NCI-H2107 (cell line): ENCODE results near the gene MAPK14.
"Not testable (repeated sequence)": the region's sequence is repeated elsewhere in the genome, so short reads cannot be mapped to it uniquely, and the experiment has no call there.

Experiments
- DNase-seq: peaks from one replicate; lab custom pipeline; 2025; lab: John Stamatoyannopoulos, UW

The MAPK14 gene

GRCh38 chr6:36027501-36028087 lies at the start of gene MAPK14:
Gene MAPK14 (plus strand): TSS chr6:36027808. CDS start chr6:36028158, 350 bp downstream.
- peak; percentile 96 for DNase-seq

- not testable (repeated sequence) for DNase-seq
Measured at GRCh38 chr6:35980126-35980525, 47.5 kb upstream of the MAPK14 start.

DNA sequence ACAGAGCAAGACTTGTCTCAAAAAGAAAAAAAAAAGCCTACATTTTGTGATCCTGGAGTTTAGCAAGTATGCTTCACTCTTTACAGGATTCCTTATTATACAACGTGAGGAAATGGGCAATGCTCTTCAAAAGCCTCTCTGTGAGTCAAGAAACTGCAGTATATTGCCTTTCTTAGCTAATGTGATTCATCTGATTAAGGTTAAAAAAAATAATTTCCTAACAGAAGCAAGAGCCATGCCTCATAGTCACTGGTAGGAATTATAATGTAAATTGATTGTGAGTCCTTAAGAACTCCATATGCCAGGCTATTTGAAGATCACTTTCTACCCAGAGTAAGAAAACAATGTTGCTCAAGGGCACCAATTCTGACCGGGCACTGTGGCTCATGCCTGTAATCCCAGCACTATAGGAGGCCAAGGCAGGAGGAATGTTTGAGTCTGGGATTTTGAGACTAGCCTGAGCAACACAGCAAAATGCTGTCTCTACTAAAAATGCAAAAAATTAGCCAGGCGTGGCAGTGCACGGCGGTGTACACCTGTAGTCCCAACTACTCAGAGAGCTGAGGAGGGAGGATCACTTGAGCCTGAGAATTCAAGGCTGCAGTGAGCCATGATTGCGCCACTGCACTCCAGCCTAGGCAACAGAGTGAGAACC lies 46.5 kb upstream of the MAPK14 start:
- DNase-seq: no peak

GRCh38 chr6:35984701-35985100 lies 42.9 kb upstream of the MAPK14 start:
- DNase-seq: no peak

DNA sequence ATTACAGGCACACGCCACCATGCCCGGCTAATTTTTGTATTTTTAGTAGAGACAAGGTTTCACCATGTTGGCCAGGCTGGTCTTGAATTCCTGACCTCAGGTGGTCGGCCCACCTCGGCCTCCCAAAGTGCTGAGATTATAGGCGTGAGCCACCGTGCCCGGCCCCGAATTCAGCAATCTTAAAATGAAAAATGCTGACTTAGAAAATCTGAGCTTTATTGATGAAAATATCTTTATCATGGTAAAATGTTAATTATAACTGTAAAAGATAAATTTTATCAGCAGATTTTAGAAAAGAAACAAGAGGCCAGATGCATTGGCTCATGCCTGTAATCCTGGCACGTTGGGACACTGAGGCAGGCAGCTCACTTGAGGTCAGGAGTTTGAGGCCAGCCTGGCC lies 39.6 kb upstream of the MAPK14 start:
- not testable (repeated sequence) for DNase-seq

GRCh38 chr6:35993150-35993549 lies 34.5 kb upstream of the MAPK14 start:
- DNase-seq: no peak

GRCh38 chr6:36000451-36000850 lies 27.2 kb upstream of the MAPK14 start:
- no peak for DNase-seq

GRCh38 chr6:36015666-36016065 lies 11.9 kb upstream of the MAPK14 start:
- DNase-seq: no peak

- no peak for DNase-seq
Measured at GRCh38 chr6:36018339-36018738, 9.3 kb upstream of the MAPK14 start.

GRCh38 chr6:36019167-36019566 lies 8.4 kb upstream of the MAPK14 start:
- no peak for DNase-seq

GRCh38 chr6:36020154-36020553 lies 7.5 kb upstream of the MAPK14 start:
- no peak for DNase-seq

DNA sequence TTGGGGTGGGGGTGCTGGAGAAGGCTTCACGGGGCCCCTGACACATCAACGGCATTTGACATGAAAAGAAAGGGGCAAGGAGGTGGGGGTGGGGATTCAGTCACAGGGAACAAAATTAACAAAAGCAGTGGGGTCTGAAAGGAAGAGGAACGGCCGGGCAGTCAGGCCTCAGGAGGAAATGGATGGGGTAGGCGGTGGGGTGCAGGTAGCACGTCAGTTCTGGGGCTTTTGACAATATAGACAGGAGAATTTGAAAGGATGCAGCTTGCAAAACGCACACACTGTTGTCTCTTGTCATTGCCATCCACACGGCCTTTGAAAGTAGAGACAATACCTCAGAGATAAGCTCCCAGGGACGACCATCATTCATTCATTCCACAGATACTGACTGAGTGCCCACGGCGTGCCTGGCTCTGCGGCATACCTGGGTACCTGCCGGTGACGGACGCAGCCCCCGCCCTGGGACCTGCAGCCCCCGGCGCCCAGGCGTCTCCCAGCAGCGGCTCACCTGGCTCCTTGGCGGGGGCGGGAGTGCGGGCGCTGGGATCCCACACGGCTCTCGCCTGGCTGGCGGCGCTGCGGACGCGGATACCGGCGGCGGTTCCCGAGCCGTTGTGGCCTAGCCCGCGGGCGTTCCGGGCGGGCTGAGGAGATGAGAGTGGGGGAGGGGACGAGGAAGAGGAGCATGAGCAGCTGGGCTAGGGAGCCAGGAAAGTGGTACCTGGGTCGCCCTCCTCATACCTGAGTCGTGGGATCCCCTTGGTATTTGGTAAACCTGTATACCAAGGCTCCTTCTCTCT lies 3.4 kb upstream of the MAPK14 start, which contains the start of gene SLC26A8:
SLC26A8 (minus strand) TSS at position 646 of the 800 bp plus-strand sequence. CDS start 4,934 bp downstream, outside the sequence.
- no peak for DNase-seq

DNA sequence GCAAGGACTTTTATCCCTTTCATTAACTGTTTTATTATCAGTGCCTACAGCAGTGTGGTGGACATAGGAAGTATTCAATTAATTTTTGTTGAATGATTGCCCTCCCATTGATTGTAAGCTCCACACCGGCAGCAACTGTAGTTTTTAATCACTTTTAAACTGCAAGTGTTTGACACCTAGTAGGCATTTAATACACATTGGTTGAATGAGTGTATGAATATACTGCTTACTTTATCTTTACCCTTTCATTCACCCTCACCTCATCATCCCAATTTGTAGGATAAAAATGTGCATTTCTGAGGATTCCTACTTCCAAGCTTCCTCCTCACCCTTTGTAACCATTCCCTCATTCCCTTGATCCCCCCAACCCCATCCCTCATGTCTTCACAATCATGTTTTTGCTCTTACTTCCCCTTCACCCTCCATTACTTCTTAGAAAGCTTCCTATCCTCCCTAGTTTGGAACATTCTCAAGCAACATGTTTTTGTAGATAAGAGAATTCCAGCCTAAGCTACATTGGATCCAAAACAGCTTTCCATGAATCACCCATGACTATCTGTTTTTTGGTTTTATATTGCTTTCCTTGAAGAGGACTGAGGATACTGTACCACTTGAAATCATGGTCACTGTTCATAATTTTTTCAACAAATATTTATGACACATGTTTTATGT lies 2.2 kb upstream of the MAPK14 start:
- no peak for DNase-seq

- no peak for DNase-seq
Measured at GRCh38 chr6:36025932-36026327, 1.7 kb upstream of the MAPK14 start.

GRCh38 chr6:36028088-36028876 lies 674 bp downstream of the MAPK14 start:
- DNase-seq: no peak

DNA sequence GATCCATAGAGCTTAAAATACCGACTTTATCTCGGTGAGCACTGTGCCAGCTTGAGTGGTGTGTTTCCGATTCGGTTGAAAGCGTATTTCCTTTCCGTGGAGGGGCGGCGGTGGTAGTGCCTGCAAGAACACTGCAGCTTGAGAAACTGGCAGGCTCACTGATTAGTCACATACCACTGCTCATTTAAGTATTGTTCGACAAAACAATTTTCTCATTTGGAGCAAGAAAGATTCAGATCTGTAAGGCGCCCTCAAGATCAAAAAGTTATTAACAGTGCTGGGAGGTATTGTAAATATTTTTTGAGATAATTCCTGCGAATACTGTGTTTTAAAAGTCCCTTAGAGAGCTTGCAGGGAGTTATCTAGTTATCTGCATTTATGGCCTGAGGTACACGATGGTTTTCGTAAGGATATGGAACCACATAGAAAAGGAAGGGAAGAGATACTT lies 1.3 kb downstream of the MAPK14 start:
- DNase-seq: no peak

DNA sequence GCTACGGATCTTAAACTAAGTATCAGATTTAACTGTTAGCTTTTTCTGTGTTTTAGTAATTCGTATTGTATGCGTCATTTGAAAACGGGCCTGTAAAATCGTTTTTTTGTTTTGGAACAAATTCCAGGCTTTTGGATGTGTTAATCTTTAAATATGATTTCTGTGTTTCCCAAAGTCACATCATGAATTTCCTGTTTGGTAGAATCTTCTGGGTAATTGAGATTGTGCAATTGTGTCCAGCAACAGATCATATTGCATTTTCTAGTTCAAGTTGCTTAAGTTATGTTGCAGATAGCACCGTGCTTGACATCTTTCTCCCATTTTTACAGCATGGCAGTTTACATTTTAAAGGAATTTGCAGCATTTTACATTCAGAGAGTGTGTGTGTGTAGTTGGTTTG lies 1.9 kb downstream of the MAPK14 start:
- no peak for DNase-seq

- DNase-seq: no peak
Measured at GRCh38 chr6:36032261-36032660, 4.7 kb downstream of the MAPK14 start.

- DNase-seq: not testable (repeated sequence)
Measured at GRCh38 chr6:36033144-36033543, 5.5 kb downstream of the MAPK14 start.

DNA sequence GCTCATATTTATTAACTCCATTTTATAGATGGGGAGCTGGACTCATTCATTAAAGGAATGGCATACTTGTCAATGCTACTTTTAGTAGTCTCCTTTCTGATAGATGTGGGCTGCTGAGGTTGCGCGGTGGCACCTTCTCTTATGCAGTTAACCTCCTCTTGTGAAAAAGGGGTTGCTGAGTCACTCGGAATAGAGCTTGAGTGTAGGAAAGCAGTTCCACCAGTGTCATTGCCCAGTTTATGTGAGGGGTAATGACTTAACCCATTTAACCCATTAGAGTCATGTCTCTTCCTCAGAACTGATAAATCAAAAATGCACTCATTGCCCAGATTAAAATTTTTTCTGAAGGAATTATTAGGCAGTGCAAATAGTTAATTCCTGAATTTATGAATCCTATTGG lies 6.3 kb downstream of the MAPK14 start:
- no peak for DNase-seq

GRCh38 chr6:36034441-36034840 lies 6.8 kb downstream of the MAPK14 start:
- DNase-seq: no peak

- no peak for DNase-seq
Measured at GRCh38 chr6:36035225-36035624, 7.6 kb downstream of the MAPK14 start.
